GM18951 (cell line): ENCODE results near the gene IGFL4.

ENCODE experiments used
- POLR2A ChIP-seq: IDR thresholded peaks from 4 replicates; pipeline ENCODE4 v1.6.1; 2011; ENCODE audit warnings: mild to moderate bottlenecking; ENCODE audit not compliant: insufficient read length, insufficient read depth; ENCODE audit errors: extremely low read depth
- in situ Hi-C: fragments of 300-500 bp; cut with MboI; formaldehyde crosslinking; loops from one replicate; pipeline ENCODE4 v1.12.0; 2022; ENCODE audit warnings: low sequenced_read_pairs, mixed read lengths, inconsistent platforms; ENCODE audit not compliant: unreplicated experiment

The IGFL4 gene

DNA sequence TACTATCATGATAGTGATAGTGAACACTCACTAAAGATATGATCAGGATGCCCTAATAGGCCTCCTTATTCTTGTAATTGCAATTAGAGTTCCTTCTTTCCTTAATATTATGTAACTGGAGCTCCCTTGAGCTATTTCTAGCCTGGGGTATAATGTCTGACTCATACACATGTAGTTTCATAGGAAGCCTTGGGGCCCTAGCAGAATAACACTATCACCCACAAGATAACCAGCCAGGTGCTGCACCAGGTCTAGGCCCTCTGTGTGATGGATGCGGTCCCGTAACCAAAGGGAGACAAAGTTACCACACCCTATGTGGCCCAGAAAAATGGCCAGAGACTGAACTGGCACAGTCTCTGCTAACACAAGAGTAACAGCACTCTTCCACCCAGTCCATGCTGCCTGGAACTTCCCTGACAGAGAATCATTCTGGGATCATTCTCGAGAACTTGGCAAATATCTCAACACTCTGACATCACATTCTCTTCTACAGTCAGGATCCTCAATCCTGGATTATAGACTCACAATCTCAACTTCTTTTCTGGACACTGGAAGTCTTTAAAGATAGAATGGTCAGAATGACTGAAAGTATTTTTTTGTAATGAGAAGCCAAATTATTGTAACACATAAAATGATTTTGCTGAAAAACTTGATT is 32.6 kb upstream of the IGFL4 start:
- in situ Hi-C loops: no loop called here

DNA sequence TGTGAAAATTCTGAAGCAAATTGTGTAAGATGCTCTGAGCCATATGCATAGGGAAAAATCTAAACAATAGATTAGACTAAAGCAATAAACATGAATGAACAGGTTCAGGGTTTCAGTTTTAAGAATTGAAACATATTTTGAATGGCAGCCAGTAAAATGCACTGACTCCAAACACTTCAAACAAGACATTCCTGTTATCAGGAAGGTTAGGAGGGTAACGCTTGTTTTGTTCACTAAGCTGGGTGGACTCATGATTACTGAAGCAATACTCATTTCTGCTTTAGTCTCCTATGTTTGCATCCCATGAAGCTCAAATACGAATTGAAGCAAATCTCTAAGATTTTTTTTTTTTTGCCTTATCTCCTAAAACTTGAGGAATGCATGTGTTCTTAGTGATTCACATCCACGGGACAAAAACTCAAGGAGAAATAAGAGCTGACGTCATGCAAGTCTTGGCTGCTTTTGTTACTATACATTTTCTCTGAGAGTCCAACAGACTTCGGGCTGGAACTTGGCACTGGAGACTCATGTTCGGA is 29.1 kb upstream of the IGFL4 start:
- no peak for TF ChIP-seq POLR2A
- in situ Hi-C loops: no loop called here

More for the DNA sequence above, 32.6 kb upstream of the IGFL4 start:
- TF ChIP-seq POLR2A: no peak

DNA sequence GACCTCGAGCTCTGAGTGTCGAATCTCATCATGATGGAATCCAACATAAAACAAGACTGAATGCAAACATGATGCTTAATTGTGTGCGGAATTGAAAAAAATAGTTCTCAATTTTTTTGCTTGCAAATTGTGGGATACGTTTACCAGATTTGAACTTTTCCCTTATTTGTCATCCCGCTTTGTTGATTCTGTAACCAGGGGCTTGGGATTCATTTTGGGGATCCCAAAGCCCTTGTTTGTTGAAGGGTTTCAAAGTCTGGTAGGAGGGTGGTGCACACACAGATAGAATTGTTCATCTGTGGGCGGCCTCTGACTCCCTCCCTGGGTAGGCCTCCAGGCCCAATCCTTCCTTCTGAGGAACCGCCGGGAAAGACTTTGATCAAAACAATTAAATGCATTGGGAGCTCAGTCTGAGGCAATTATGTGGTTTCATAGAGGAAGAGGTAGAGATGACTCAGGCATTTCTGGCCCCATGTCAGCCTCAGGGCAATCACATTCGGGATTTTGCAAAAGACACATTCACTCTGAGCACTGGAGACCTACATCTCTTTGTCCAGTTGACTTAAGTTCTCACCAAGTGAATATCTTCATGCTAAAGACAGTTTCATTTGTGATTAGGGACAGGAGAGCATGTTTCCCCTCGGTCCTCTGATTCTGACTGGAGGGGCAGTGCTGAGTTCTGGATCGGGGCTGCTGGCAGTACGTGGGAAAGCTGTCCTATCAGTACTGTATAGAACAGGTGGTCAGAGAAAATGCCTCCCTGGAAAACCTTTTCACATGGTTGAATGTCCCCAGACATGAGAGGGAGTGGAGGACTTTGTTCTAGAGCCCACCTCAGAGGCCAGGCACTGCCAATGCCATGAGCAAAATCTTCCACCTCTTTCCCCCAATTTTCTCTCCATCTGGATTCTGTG is 27.8 kb upstream of the IGFL4 start:
- in situ Hi-C loops: no loop called here
- TF ChIP-seq POLR2A: no peak

DNA sequence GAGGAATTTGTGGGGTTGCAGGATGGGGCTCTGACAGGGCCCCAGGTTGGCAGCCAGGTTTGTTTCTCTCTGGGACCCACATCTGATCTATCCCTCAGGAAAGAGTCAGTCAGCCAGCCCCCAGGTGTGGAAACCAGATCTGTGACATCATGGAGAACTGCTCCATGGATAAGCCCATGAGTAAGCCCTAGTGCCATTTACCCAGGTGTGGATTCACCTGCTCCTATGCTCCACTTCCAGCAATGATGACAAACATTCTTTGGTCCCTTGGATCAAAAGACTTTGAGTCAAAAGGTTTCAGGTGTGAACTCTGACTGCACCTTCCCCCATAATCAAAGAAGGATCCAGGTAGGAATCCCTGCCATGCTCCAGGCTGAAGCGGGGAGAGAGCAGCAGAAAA is 26.9 kb upstream of the IGFL4 start:
- in situ Hi-C loops: no loop called here
- TF ChIP-seq POLR2A: no peak

DNA sequence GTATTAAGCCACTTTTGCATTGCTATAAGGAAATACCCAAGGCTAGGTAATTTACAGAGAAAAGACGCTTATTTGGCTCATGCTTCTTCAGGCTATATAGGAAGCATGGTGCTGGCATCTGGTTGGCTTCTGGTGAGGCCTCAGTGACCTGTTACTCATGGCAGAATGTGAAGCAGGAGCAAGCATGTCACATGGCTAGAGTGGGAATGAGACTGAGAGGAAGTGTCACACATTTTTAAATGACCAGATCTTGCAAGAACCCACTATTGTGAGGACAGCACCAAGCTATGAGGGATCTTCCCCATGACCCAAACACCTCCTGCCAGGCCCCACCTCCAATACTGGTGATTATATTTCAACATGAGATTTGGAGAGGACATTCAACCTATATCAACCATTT is 25.7 kb upstream of the IGFL4 start:
- TF ChIP-seq POLR2A: no peak
- in situ Hi-C loops: no loop called here

DNA sequence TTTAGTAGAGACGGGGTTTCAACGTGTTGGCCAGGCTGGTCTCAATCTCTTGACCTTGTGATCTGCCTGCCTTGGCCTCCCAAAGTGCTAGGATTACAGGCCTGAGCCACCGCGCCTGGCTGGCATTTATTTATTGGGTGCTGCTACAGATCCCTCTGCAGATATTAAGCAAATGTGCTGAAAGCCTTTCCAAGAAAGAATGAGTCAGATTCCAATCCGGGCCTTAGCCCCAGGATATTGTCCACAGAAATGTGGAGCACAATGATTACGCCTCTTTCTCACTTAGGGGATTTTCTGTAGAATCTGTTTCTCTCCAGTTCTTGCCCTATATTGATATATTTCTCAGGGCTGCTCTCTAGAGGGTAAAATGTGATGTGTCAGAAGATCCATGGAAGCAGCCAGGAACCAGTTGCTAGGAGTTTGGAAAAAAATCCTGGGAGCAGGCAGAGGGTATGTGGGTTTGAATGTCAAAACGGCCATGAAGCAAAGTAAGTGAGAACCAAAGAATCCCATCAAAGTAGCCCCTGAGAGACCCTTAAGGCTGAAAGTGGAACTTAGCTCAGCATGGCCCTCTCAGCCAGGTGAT is 24.8 kb upstream of the IGFL4 start:
- no peak for TF ChIP-seq POLR2A
- in situ Hi-C loops: no loop called here

DNA sequence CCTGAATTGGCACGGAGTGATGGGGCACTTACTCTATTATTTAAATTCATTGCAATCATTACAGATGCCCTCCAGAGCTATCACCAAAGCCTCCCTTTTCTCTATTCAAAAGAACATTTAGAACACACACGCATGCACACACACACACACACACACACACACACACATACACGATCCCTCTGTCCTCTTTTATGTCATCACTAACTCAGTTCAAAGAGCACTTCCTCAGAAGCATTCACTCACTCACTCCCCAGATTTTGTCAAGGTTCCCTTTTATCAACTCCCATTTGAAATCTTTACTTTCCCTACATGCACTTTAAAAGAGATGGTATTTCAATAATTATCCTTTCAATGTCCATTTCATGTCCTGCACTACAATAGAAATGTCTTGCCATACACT is 22.4 kb upstream of the IGFL4 start:
- in situ Hi-C loops: no loop called here
- no peak for TF ChIP-seq POLR2A

DNA sequence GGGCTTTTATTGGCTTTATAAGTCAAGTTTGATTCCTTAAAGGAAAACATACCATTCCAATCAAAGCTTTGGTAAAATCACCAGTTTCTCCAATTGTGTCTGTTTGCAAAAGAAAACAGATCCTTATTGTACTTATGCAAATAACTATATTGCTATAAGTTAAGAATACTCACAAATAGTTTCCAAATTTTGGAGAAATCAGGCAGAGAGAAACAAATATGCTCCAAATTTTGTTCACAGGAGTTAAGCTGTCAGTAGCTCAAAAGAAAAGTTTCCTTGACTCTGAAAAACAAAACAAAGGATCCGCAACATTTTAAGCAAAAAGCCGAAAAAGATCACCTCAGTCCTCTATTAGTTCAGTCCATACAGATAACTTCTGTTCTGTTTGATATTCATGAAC is 19.2 kb upstream of the IGFL4 start:
- in situ Hi-C loops: no loop called here
- TF ChIP-seq POLR2A: no peak

DNA sequence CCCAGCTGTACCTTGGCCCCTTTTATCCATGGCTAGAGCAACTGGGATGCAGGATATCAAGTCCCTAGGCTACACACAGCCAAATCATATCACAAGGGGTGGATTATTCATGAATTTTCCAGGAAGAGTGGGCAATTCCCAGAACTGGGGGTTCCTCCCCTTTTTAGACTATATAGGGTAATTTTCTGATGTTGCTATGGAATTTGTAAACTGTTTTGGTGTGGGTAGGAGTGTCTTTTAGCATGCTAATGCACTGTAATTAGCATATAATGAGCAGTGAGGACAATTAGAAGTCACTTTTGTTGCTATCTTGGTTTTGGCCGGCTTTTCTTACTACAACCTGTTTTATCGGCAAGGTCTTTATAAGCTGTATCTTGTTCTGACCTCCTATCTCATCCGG is 18.0 kb upstream of the IGFL4 start:
- no peak for TF ChIP-seq POLR2A
- in situ Hi-C loops: no loop called here

DNA sequence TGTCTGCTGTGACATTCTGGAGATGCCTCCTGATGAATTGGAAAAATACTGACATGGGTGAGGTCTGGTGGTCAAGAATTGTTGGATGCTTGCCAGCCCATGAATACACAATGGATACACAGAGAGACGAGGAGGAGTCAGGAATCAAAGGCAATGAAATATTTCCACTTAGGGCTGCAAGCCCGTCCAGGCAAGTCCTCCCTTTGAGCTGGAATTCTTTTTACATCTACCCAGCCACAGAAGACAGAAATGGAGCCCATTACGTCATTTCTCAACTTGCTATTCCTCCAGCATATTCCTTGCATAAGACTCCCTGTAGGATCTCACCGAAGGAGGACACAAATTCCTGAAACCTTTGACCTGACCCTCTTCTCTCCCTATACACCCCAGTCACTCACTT is 15.7 kb upstream of the IGFL4 start:
- in situ Hi-C loops: no loop called here
- TF ChIP-seq POLR2A: no peak

DNA sequence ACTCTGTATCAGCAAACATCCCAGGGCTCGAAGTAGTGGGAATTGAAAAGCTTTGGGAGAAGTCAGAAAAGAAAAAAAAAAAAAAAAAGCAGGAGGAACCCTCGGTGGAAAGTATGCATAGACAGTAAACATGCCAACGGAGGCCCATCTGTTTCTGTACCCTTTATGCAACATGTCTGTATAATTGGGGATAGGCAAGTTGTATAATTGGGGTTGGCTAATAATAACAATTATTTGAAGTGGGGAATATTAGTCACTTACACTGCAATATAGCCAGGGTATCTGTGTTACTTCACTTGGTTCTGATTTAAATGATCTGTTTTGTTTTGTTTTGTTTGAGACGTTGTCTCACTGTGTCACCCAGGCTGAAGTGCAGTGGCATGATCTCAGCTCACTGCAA is 12.1 kb upstream of the IGFL4 start:
- in situ Hi-C loops: no loop called here
- TF ChIP-seq POLR2A: no peak

DNA sequence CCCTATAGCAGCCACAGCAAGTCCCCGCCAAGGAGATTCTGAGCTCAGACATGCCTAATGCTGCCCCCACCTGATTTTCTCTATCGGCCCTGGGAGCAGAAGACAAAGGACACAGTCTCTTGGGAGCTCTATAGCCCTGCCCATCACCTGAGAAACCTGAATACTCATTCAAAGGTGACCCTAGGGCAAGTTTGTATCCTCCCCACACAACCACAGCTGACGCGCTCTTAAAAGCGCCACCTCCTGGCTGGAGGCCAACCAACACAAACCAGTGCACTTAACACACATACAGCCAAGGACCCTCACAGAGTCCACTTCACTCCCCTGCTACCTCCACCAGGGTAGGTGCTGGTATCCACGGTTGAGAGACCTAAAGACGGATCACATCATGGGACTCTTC is 8.8 kb upstream of the IGFL4 start:
- in situ Hi-C loops: no loop called here
- TF ChIP-seq POLR2A: no peak

DNA sequence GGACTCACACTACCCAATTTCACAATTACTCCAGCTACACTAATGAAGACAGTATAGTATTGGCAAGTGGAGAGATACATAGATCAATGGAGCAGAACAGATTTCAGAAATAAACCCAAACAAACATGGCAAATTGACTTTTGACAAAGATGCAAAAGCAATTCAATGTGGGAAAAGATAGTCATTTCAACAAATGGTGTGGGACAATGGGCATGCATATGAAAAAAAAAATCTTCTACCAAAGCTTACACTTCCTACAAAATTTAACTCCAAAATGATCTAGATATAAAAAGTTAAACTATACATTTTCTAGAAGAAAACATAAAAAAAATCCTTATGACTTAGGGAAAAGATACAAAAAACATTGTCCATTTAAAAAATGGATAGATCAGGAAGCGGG is 2.7 kb upstream of the IGFL4 start:
- in situ Hi-C loops: no loop called here
- no peak for TF ChIP-seq POLR2A

DNA sequence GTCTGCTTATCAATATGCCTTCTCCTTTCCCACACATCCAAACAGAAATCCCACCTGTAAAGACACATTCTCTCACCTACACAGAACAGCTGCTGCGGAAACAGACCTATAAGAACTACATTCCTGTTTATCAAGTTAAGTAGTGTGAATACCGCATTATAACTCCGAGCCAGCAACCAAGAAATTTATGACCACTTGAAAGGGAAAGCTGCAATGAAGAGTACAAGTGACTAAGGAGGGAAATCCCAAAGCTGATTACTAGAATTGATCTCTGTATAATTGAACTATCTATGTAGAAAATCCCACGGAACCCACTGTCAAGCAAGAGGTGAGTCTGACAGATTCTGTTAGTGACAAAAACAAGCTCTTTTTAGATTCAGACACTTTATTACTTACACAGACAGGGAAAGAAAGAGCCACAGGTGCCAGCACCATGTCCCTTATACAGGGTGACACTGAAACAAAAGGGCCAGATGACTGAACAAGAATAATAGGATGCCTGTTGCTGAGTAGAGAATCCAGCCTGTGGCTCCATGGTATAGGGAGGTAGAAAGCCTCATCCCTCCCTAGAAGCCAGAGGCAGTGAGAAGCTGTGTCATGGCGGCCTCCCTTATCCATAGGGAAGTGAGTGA is 1.6 kb upstream of the IGFL4 start:
- in situ Hi-C loops: no loop called here
- TF ChIP-seq POLR2A: no peak

DNA sequence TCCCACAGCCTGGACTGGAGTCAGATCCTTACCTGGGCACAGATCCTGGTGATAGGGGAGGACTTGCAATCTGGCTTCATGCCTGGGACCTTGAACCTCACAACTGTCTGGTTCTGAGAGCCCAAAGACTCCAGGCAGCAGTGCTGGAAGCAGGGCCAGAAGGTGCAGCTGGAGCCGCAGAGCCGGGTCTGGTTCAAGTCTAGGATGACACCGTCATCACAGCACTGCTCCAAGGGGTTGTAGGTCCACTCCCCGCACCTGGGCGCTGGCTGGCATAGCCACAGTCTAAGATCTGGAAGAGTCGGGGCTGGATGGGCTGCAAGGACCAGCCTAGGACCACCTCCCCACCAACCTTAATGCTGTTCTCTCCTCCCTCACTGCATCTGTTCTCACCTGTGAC is 677 bp downstream of the IGFL4 start:
- in situ Hi-C loops: no loop called here
- no peak for TF ChIP-seq POLR2A
